GM12891 (cell line): ENCODE results near the gene TAF11L12.

ENCODE experiments used
- POLR2A ChIP-seq: IDR thresholded peaks from 2 replicates; pipeline ENCODE4 v1.6.1; 2011; ENCODE audit warnings: low read depth, low read length, control low read depth
- POLR2AphosphoS5 ChIP-seq: IDR thresholded peaks from 2 replicates; pipeline ENCODE4 v1.6.1; 2011; ENCODE audit warnings: low read depth, low read length, control low read depth
- TAF1 ChIP-seq: IDR thresholded peaks from 2 replicates; pipeline ENCODE4 v1.6.1; 2011; ENCODE audit warnings: low read depth, low read length, control low read depth

- TF ChIP-seq POLR2A (no peak), TAF1 (no peak), POLR2AphosphoS5 (no peak)
These were observed 45.7 kb downstream of the TAF11L12 start for GRCh38 chr5:17655921-17656320.
